ENCODE measurements around the gene STPG1.

Gene STPG1

DNA sequence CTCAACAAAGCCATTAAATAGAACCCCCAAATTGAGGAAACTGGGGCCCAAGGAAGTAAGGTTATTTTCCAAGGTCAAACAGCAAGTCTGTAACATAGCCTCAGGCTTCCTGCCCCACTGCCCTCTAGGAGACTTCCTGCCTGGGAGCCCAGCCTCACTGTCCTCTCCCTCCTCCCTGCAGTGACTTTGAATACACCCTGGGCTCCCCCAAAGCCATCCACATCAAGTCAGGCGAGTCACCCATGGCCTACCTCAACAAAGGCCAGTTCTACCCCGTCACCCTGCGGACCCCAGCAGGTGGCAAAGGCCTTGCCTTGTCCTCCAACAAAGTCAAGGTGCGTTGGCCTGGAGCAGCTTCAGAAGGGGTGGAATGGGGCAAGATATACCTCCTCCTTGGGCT is 76.1 kb downstream of the STPG1 start:
- H3K4me3 Mint-ChIP-seq: no peak overlapping the region
- H3K27ac Mint-ChIP-seq: no peak overlapping the region
- no peaks in the 10 kb centered on the region for H3K36me3 Mint-ChIP-seq (ENCODE audit: low read depth)
- H3K4me1 Mint-ChIP-seq (ENCODE audit: low read depth): no peaks in the 10 kb centered on the region
- H3K27me3 Mint-ChIP-seq: peaks cover 15% of the 10 kb centered on the region
- no peaks in the 10 kb centered on the region for H3K9me3 Mint-ChIP-seq

DNA sequence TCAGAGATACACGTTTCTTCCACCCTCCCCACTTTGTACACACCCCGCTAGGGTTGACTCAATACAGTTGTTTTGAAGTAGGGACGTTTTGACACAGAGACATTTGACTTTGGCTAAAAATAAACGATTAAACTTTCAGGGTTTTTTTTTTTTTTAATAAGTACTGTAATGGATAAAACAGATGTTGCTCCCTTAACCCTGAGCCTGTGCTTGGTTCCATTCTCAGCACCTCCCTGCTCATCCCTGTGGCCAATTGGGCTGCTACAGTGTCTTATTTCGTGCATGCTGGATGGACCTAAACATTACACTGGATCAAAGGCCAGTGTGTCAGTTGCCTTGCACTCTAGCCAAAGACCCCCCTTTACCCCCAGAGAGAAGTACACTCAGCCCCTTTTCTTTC is 77.5 kb downstream of the STPG1 start:
- Mint-ChIP-seq H3K4me3 (no peak overlapping the region), H3K27ac (no peak overlapping the region), H3K9me3 (no peaks in the 10 kb centered on the region), H3K4me1 (ENCODE audit: low read depth) (no peaks in the 10 kb centered on the region), H3K36me3 (ENCODE audit: low read depth) (no peaks in the 10 kb centered on the region), H3K27me3 (peaks cover 25% of the 10 kb centered on the region)

DNA sequence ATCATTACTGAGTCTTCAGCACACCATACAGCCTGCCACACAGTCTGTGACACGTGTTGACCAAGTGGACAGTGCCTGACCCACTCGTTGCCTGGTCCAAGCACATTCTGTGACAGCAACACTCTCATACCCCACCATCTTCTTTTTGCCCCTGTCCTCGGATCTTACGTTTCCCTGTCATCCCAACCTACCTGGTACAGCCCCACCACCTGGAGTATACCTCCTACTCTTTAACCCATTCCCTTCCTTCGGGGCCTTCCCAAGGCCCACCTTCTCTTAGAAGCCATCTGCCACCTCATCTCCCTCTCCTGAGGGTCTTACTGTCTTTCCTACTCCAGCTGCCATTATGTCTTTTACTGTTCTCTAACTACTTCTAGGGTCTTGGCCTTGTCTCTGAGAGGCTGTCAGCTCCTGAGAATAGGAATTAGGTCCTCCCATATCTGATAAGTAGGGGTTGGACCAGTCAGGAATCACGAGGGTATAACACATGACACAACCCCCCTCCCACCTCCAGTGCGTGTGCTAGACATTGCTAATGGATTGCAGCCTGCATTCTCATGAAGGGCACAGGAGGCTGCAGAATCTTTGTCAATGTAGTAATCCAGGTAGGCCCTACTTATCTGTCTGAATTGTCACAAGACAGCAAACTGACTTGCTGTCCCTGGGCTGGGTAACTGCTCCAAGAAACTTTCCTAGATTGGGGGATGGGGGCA is 81.5 kb downstream of the STPG1 start:
- Mint-ChIP-seq H3K4me1 (ENCODE audit: low read depth) (no peaks in the 10 kb centered on the region), H3K9me3 (no peaks in the 10 kb centered on the region), H3K4me3 (no peak overlapping the region), H3K27me3 (peaks cover 47% of the 10 kb centered on the region), H3K36me3 (ENCODE audit: low read depth) (no peaks in the 10 kb centered on the region), H3K27ac (no peak overlapping the region)

- peaks cover 59% of the 10 kb centered on the region for H3K27me3 Mint-ChIP-seq
These were observed 83.6 kb downstream of the STPG1 start for GRCh38 chr1:24329797-24330543.

DNA sequence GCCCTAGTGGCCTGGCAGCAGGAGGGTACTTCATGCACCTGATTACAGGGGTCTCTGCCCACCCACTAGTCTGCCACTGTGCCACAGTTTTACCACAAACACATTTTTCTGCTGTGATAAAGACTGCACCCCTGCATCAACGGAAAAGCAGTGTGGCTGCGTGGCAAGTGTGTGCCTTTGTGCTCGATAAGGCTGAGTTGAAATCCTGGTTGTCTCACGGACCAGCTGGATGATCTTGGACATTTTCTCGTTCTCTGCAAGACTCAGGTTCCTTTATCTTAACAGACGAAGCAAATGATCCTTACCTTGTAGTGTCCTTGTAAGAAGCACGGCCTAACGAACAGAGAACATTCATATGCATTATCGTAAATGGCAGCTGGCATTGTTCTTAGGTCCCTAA is 84.3 kb downstream of the STPG1 start:
- no peaks in the 10 kb centered on the region for H3K4me1 Mint-ChIP-seq (ENCODE audit: low read depth)
- H3K36me3 Mint-ChIP-seq (ENCODE audit: low read depth): no peaks in the 10 kb centered on the region
- no peak overlapping the region for H3K27ac Mint-ChIP-seq
- no peak overlapping the region for H3K4me3 Mint-ChIP-seq
- H3K27me3 Mint-ChIP-seq: peaks cover 58% of the 10 kb centered on the region
- H3K9me3 Mint-ChIP-seq: no peaks in the 10 kb centered on the region

More at GRCh38 chr1:24329797-24330543, 83.6 kb downstream of the STPG1 start:
- no peak overlapping the region for H3K27ac Mint-ChIP-seq
- H3K36me3 Mint-ChIP-seq (ENCODE audit: low read depth): no peaks in the 10 kb centered on the region
- H3K9me3 Mint-ChIP-seq: no peaks in the 10 kb centered on the region
- no peak overlapping the region for H3K4me3 Mint-ChIP-seq
- no peaks in the 10 kb centered on the region for H3K4me1 Mint-ChIP-seq (ENCODE audit: low read depth)

- H3K4me1 Mint-ChIP-seq (ENCODE audit: low read depth): peaks cover 2% of the 10 kb centered on the region
- H3K27ac Mint-ChIP-seq: no peak overlapping the region
- peaks cover 65% of the 10 kb centered on the region for H3K27me3 Mint-ChIP-seq
- no peaks in the 10 kb centered on the region for H3K9me3 Mint-ChIP-seq
- no peaks in the 10 kb centered on the region for H3K36me3 Mint-ChIP-seq (ENCODE audit: low read depth)
- H3K4me3 Mint-ChIP-seq: no peak overlapping the region
These were observed 85.7 kb downstream of the STPG1 start for GRCh38 chr1:24327891-24328290.

DNA sequence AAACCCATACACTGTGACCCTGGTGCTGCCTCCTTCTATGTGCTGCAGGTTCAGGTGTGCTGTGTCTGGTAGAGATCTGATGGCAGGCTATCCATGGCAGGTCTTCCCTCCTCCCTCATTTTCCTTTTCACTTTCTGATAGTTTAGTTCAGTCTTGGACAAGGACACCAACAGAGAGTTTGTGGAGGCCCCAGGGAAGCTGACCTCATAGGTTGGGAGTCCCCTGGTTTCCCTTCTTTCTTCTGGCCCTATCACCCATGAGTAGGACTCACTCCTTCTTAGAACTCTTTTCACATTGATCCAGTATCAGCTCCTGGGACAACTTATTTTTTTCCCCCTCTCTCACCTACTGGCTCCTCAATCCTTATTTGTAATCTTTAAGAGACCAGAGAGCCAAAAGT is 86.1 kb downstream of the STPG1 start:
- H3K9me3 Mint-ChIP-seq: no peaks in the 10 kb centered on the region
- peaks cover 69% of the 10 kb centered on the region for H3K27me3 Mint-ChIP-seq
- no peaks in the 10 kb centered on the region for H3K36me3 Mint-ChIP-seq (ENCODE audit: low read depth)
- no peak overlapping the region for H3K27ac Mint-ChIP-seq
- H3K4me1 Mint-ChIP-seq (ENCODE audit: low read depth): peaks cover 5% of the 10 kb centered on the region
- H3K4me3 Mint-ChIP-seq: no peak overlapping the region

DNA sequence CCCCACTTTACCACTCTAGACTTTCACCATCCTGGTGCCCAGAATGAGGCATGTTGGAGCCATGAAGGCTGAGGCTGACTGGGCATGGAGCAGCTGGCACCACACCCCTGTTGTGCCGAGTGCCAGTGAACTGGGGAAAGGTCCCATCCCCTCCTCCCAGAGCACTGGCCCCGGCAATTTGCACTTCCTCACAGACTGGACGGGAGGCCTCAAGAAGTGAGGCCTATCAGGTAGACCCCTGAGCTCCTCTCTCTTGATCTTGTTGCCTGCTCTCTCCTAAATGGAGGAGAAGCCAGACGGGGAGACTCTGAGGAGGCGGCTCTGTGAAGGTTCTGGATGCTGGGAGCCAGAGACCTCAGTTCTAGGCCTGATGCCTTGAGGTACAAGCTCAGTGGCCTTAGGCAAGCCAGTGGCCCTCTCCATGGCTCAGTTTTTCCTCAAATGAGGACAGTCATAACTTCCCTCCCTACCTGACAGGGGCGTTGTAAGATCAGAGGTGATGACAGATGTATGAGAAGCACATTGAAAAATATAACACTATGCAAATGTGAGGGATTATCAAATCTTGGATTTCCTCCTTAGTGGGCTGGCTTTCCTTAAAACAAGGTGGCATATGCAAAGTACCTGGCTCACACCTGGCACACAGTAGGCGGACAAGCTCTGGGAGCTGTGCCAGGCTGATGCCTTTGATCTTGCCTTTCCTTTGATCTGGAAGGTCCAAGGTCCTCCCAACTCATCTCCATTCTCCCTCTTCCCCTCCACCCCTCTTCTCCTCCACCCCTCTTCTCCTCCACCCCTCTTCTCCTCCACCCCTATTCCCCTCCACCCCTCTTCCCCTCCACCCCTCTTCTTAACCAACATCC is 87.8 kb downstream of the STPG1 start:
- H3K9me3 Mint-ChIP-seq: no peaks in the 10 kb centered on the region
- peaks cover 18% of the 10 kb centered on the region for H3K4me1 Mint-ChIP-seq (ENCODE audit: low read depth)
- H3K36me3 Mint-ChIP-seq (ENCODE audit: low read depth): no peaks in the 10 kb centered on the region
- H3K27me3 Mint-ChIP-seq: peaks cover 69% of the 10 kb centered on the region
- no peak overlapping the region for H3K4me3 Mint-ChIP-seq
- H3K27ac Mint-ChIP-seq: no peak overlapping the region

DNA sequence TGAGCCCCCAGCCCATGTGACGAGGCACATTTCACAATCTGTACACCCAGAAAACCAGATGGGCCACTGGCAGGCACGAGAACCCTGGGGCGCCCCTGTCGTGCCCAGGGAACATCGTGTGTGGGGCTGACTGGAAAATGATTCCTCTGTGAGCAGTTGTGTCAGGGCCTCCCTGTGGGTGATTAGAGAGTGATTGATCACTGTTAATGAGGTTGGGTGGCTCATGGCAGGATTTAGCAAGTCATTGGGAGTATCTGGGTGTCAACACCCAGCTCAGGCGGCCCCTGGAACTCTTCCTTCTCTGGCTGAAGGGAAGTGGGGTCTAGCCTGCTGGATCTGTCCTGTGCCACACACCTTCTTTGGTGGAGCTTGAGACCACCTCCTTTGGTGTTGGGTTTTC is 88.7 kb downstream of the STPG1 start:
- Mint-ChIP-seq H3K4me3 (no peak overlapping the region), H3K4me1 (ENCODE audit: low read depth) (peaks cover 27% of the 10 kb centered on the region), H3K27me3 (peaks cover 73% of the 10 kb centered on the region), H3K27ac (no peak overlapping the region), H3K36me3 (ENCODE audit: low read depth) (no peaks in the 10 kb centered on the region), H3K9me3 (no peaks in the 10 kb centered on the region)

GRCh38 chr1:24323281-24323680 is 90.3 kb downstream of the STPG1 start:
- H3K27ac Mint-ChIP-seq: no peak overlapping the region
- peaks cover 83% of the 10 kb centered on the region for H3K27me3 Mint-ChIP-seq
- no peak overlapping the region for H3K4me3 Mint-ChIP-seq
- no peaks in the 10 kb centered on the region for H3K9me3 Mint-ChIP-seq
- H3K36me3 Mint-ChIP-seq (ENCODE audit: low read depth): no peaks in the 10 kb centered on the region
- H3K4me1 Mint-ChIP-seq (ENCODE audit: low read depth): peaks cover 40% of the 10 kb centered on the region

DNA sequence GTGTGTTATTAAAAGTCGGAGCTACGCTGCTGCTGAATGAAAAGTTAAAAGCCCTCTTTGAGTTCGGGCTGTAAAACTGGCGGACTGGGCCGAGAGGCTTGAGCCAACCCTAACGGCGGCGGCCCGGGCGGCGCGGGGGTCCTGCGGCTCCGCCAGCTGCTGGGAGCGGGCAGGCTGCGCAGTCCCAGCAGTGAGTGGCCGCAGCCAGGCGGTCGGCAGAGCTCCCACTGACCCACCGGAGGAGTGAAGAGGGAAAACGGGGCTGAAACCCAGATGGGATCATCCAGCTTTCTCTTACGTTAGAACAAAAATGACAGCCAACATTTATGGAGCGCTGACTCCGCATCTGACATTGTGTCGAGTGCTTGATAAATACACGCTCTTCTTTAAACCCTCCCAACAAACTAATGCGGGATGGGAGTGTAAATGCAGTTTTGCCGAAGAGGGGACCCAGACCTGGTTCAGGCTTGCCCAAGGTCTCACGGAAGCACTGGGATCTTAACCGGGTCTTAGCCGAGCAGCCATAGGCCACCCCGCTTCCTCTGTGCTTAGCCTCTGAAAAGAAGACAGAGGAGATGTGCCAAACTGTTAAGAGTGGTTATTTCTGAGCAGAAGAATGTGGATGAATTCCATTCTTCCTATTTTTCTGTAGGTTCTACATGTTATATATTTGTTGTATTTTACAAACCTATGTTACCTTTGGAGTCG is 91.0 kb downstream of the STPG1 start:
- Mint-ChIP-seq H3K27me3 (peaks cover 83% of the 10 kb centered on the region), H3K4me1 (ENCODE audit: low read depth) (peaks cover 40% of the 10 kb centered on the region), H3K36me3 (ENCODE audit: low read depth) (no peaks in the 10 kb centered on the region), H3K9me3 (no peaks in the 10 kb centered on the region), H3K4me3 (peak overlapping the region; percentile 80), H3K27ac (peak overlapping the region; percentile 83)

GRCh38 chr1:24321697-24322469 is 91.7 kb downstream of the STPG1 start:
- Mint-ChIP-seq H3K9me3 (no peaks in the 10 kb centered on the region), H3K27ac (peak overlapping the region; percentile 83), H3K27me3 (peaks cover 83% of the 10 kb centered on the region), H3K36me3 (ENCODE audit: low read depth) (no peaks in the 10 kb centered on the region), H3K4me3 (peak overlapping the region; percentile 80), H3K4me1 (ENCODE audit: low read depth) (peaks cover 40% of the 10 kb centered on the region)

- Mint-ChIP-seq H3K27ac (no peak overlapping the region), H3K9me3 (no peaks in the 10 kb centered on the region), H3K36me3 (ENCODE audit: low read depth) (no peaks in the 10 kb centered on the region), H3K4me3 (peak overlapping the region; percentile 18), H3K4me1 (ENCODE audit: low read depth) (peaks cover 40% of the 10 kb centered on the region), H3K27me3 (peaks cover 83% of the 10 kb centered on the region)
These were observed 92.5 kb downstream of the STPG1 start for GRCh38 chr1:24321126-24321525.

- Mint-ChIP-seq H3K27me3 (peaks cover 84% of the 10 kb centered on the region), H3K4me3 (no peak overlapping the region), H3K36me3 (ENCODE audit: low read depth) (no peaks in the 10 kb centered on the region), H3K4me1 (ENCODE audit: low read depth) (peaks cover 40% of the 10 kb centered on the region), H3K27ac (no peak overlapping the region), H3K9me3 (no peaks in the 10 kb centered on the region)
These were observed 93.6 kb downstream of the STPG1 start for GRCh38 chr1:24319962-24320361.

All from stimulated activated naive CD8-positive, alpha-beta T cell treated with anti-CD3 and anti-CD28 coated beads, Interleukin-15, Interleukin-2, amounts not matched to agents 100 ng/mL and 50 ng/mL, for 24 hours (primary cell).